Endothelial cell of umbilical vein (primary cell): ENCODE data around the gene EID3. TPM values are rescaled to one million over a fixed set of nuclear protein-coding genes. Genes with fewer than 3 reads are reported as not detected.

Source experiments
- BruUV-seq: library from RNA; stranded (reverse); fragments of 400-500 nt; replicated peaks from 2 replicates; lab custom pipeline; 2021; lab: Mats Ljungman, UMichigan
- CTCF ChIA-PET: fragments of 300-600, 350-600 bp; sonication (Branson Sonifier 250); formaldehyde crosslinking; loops from one replicate; lab custom pipeline; 2021; ENCODE audit warnings: antibody characterized with exemption, inconsistent platforms; lab: Charles Lee
- POLR2A ChIA-PET: fragments of 300-600, 350-600 bp; sonication (Branson Sonifier 250); formaldehyde crosslinking; loops from one replicate; lab custom pipeline; 2021; ENCODE audit warnings: antibody characterized with exemption, inconsistent platforms; lab: Charles Lee
- DNase-seq: peaks from one replicate; pipeline ENCODE4 v3.0.0-alpha.2; 2011; ENCODE audit warnings: low read depth, low spot score
- FAIRE-seq: peaks from 2 replicates; lab custom pipeline; 2011; peaks lifted over from hg19 to GRCh38; lab: Jason Lieb, UNC
- H2AFZ ChIP-seq: 2 replicates; pipeline ENCODE4 v1.6.0; 2012; ENCODE audit warnings: low read depth, low read length, control low read depth, inconsistent platforms
- H3K27ac ChIP-seq: 2 replicates; pipeline ENCODE4 v1.5.1; 2011; ENCODE audit warnings: low read depth, mild to moderate bottlenecking, control low read depth, low read length, moderate library complexity; ENCODE audit not compliant: insufficient read depth
- H3K27me3 ChIP-seq, 2 experiments: 2 replicates each; pipeline versions ENCODE4 v1.6.0 to v1.6.1; 2011; ENCODE audit warnings: low read length in 2 of 2, mixed read lengths in 1 of 2; ENCODE audit not compliant: control insufficient read depth in 2 of 2, insufficient read depth in 2 of 2
- H3K36me3 ChIP-seq, 2 experiments: 2 replicates in 1 of 2; 3 replicates in 1 of 2; pipeline ENCODE4 v1.5.1; 2011; ENCODE audit warnings: low read length in 2 of 2, mild to moderate bottlenecking in 1 of 2, moderate library complexity in 1 of 2; ENCODE audit not compliant: control insufficient read depth in 2 of 2, insufficient read depth in 2 of 2; ENCODE audit errors: extremely low read depth in 1 of 2
- H3K4me1 ChIP-seq: 3 replicates; pipeline ENCODE4 v1.5.1; 2011; ENCODE audit warnings: mild to moderate bottlenecking, low read length; ENCODE audit not compliant: control insufficient read depth, insufficient read depth; ENCODE audit errors: extremely low read depth
- H3K4me2 ChIP-seq: 2 replicates; pipeline ENCODE4 v1.6.1; 2011; ENCODE audit warnings: low read length, control low read depth, mixed read lengths; ENCODE audit not compliant: insufficient read depth
- H3K4me3 ChIP-seq, 3 experiments: fragments of 200-600 bp in 1 of 3; sonication (generic), shearing (Covaris generic) in 1 of 3; replicated peaks in 1 of 3; 2 replicates each; pipeline ENCODE4 v1.5.1; 2011 to 2016; ENCODE audit warnings: control low read depth in 3 of 3, low read length in 3 of 3, mild to moderate bottlenecking in 2 of 3, inconsistent platforms in 1 of 3, low read depth in 1 of 3, moderate library complexity in 1 of 3; ENCODE audit not compliant: insufficient read depth in 1 of 3
- H3K79me2 ChIP-seq: 2 replicates; pipeline ENCODE4 v1.6.0; 2012; ENCODE audit warnings: low read length, inconsistent platforms; ENCODE audit not compliant: control insufficient read depth, insufficient read depth
- H3K9ac ChIP-seq: replicated peaks from 2 replicates; pipeline ENCODE3; 2011; ENCODE audit warnings: low read length, control low read depth; ENCODE audit not compliant: insufficient read depth; ENCODE audit errors: extremely low read depth
- H3K9me1 ChIP-seq: replicated peaks from 3 replicates; pipeline ENCODE4 v1.6.0; 2011; ENCODE audit warnings: mild to moderate bottlenecking, low read length; ENCODE audit not compliant: control insufficient read depth, insufficient read depth; ENCODE audit errors: extremely low read depth
- H3K9me3 ChIP-seq: replicated peaks from 2 replicates; pipeline ENCODE4 v1.5.1; 2012; ENCODE audit warnings: low read length, inconsistent platforms; ENCODE audit not compliant: control insufficient read depth, insufficient read depth
- H4K20me1 ChIP-seq: replicated peaks from 2 replicates; pipeline ENCODE3; 2011; ENCODE audit warnings: mild to moderate bottlenecking, low read length; ENCODE audit not compliant: control insufficient read depth, insufficient read depth; ENCODE audit errors: extremely low read depth
- EZH2 ChIP-seq: IDR thresholded peaks from 2 replicates; pipeline ENCODE4 v1.6.1; 2012; ENCODE audit warnings: borderline replicate concordance, low read depth, mild to moderate bottlenecking, moderate library complexity, low read length, inconsistent platforms; ENCODE audit not compliant: severe bottlenecking
- FOS ChIP-seq: IDR thresholded peaks from 2 replicates; pipeline ENCODE4 v1.6.1; 2011; ENCODE audit warnings: mild to moderate bottlenecking, low read length, moderate library complexity, borderline replicate concordance; ENCODE audit not compliant: insufficient read depth
- GATA2 ChIP-seq: IDR thresholded peaks from 2 replicates; pipeline ENCODE4 v1.7.0; 2011; ENCODE audit warnings: low read depth, mild to moderate bottlenecking, moderate library complexity, mixed read lengths, low read length; ENCODE audit not compliant: insufficient read length, insufficient read depth
- JUN ChIP-seq: IDR thresholded peaks from 2 replicates; pipeline ENCODE4 v1.6.1; 2011; ENCODE audit warnings: borderline replicate concordance, low read depth; ENCODE audit not compliant: insufficient read length, insufficient read depth
- MYC ChIP-seq: IDR thresholded peaks from one replicate; pipeline ENCODE4 v1.6.1; 2011; ENCODE audit warnings: mild to moderate bottlenecking, low read depth, low read length
- POLR2A ChIP-seq: IDR thresholded peaks from 2 replicates; pipeline ENCODE4 v1.6.1; 2012; ENCODE audit warnings: low read depth, mild to moderate bottlenecking, control low read depth, low read length
- POLR2AphosphoS5 ChIP-seq: IDR thresholded peaks from 2 replicates; pipeline ENCODE4 v1.6.1; 2012; ENCODE audit warnings: low read depth, mild to moderate bottlenecking, control low read depth, low read length, moderate library complexity; ENCODE audit not compliant: insufficient read depth
- dilution Hi-C: fragments of 300-500 bp; cut with MboI; formaldehyde crosslinking; loops from one replicate; pipeline ENCODE4 v1.15.0; 2019; ENCODE audit warnings: low sequenced_read_pairs; ENCODE audit not compliant: extremely low pct_ligation_motif_present
- intact Hi-C: fragments of 100-400 bp; cut with micrococcal nuclease; formaldehyde crosslinking; loops from one replicate; pipeline ENCODE4 v1.10.0; 2022
- polyA plus RNA-seq, 4 experiments: library from polyadenylated mRNA; depleted of rRNA in 3 of 4; stranded (reverse) in 3 of 4; unstranded in 1 of 4; fragments of >200 nt; gene quantifications; 2 replicates each; pipeline versions ENCODE4 v1.2.1 to v1.2.3, GENCODE V29; 2011 to 2012; ENCODE audit warnings: missing spikeins in 1 of 4
- total RNA-seq: library from RNA; stranded (reverse); gene quantifications from 2 replicates; pipeline ENCODE4 v1.2.3, GENCODE V29; 2021
- TF ChIP-seq, protein P1 (sequence below), 2 donors: IDR thresholded peaks; 1 replicate in 1 of 2; 2 replicates in 1 of 2; pipeline ENCODE4 v1.5.1; 2011; ENCODE audit warnings: low read length in 2 of 2, mild to moderate bottlenecking in 2 of 2, moderate library complexity in 2 of 2, control low read depth in 1 of 2, inconsistent platforms in 1 of 2, low read depth in 1 of 2; ENCODE audit not compliant: insufficient read depth in 1 of 2; ENCODE audit errors: extremely low read depth in 1 of 2
- TF ChIP-seq, protein P2 (sequence below): IDR thresholded peaks from 2 replicates; pipeline ENCODE4 v1.6.1; 2011; ENCODE audit not compliant: insufficient read depth, insufficient read length

Gene EID3
- total and polyA plus RNA-seq, 2 donors (not counting 3 experiments of a cell fraction or from before 2014, with no cell fraction given), result 1.5 to 14.5 TPM

DNA sequence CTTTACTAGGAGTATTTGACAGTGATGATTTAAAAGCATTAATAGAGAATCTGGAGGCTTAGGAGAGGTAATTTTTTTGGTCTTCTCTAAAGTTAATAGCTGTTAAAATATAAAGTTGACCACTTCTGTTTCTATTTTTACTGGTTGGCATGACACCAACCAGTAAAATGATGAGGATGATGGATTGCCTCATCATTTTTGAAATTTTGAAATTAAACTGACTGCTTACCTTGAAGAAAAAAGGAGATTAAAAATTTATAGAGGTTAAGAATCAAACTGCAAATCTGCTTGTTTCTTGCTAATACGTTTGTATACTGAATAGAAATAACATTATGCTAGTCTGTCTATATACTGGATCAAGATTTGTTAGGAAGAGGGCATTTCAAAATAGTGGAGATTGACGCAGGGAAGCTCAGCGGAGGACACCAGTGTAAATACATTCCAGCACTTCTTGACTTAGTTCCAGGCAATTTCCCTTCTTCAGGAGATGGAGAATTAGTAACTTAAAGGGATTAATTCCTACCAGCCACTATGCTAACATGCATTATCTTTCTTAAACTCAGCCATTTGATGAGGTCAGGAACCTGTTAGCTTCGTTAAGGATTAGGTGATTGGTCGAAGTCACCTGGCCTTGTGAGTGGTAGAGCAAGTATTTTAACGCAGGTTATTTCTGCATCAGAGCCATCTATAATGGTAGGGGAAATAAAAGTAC, 3.6 kb downstream of the EID3 start:
- H3K4me2 ChIP-seq, result no peak overlapping the region
- FAIRE-seq (no peak), DNase-seq (no peak)
- CTCF ChIA-PET, result interaction anchor here (1.0 kb wide), 1 partner anchor 107 kb away, joined by 4 read pairs; no protein-coding TSS in a partner anchor
- H3K4me3 ChIP-seq, result no peak overlapping the region
- intact Hi-C loops (no loop called here), dilution Hi-C loops (no loop called here)
- TF ChIP-seq FOS (no peak), POLR2AphosphoS5 (no peak), MYC (no peak), POLR2A (no peak), JUN (no peak), GATA2 (no peak), EZH2 (no peak)
- TF ChIP-seq, protein P1, sequence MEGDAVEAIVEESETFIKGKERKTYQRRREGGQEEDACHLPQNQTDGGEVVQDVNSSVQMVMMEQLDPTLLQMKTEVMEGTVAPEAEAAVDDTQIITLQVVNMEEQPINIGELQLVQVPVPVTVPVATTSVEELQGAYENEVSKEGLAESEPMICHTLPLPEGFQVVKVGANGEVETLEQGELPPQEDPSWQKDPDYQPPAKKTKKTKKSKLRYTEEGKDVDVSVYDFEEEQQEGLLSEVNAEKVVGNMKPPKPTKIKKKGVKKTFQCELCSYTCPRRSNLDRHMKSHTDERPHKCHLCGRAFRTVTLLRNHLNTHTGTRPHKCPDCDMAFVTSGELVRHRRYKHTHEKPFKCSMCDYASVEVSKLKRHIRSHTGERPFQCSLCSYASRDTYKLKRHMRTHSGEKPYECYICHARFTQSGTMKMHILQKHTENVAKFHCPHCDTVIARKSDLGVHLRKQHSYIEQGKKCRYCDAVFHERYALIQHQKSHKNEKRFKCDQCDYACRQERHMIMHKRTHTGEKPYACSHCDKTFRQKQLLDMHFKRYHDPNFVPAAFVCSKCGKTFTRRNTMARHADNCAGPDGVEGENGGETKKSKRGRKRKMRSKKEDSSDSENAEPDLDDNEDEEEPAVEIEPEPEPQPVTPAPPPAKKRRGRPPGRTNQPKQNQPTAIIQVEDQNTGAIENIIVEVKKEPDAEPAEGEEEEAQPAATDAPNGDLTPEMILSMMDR (IDR thresholded peaks at IDR 0.05; ENCODE audit: extremely low read depth in 1 of 2, insufficient read depth in 1 of 2, low read depth in 1 of 2, low read length in 2 of 2), result no peak
- TF ChIP-seq, protein P2, sequence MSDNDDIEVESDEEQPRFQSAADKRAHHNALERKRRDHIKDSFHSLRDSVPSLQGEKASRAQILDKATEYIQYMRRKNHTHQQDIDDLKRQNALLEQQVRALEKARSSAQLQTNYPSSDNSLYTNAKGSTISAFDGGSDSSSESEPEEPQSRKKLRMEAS, result no peak
- H2AFZ ChIP-seq, result no peak overlapping the region
- H3K9ac ChIP-seq, result no peak overlapping the region
- H3K9me1 ChIP-seq, result no peaks in the 10 kb centered on the region
- no peaks in the 10 kb centered on the region for H3K9me3 ChIP-seq
- H3K27ac ChIP-seq, result no peak overlapping the region
- POLR2A ChIA-PET, result no interaction called here
- peaks cover 99% of the 10 kb centered on the region for H3K79me2 ChIP-seq
- H4K20me1 ChIP-seq, result peaks cover 50% of the 10 kb centered on the region
- BruUV-seq, result no TSS peak
- peaks cover 7 to 45% of the 10 kb centered on the region in 2 experiments for H3K36me3 ChIP-seq
- peaks cover 46% of the 10 kb centered on the region for H3K4me1 ChIP-seq
- H3K27me3 ChIP-seq, result no peaks in the 10 kb centered on the region
